T47D (cell line): ENCODE results near the gene RNASE4.
A peak's percentile ranks its signal among the peaks of the same experiment; 100 is the strongest.
"Not testable (repeated sequence)": the region's sequence is repeated elsewhere in the genome, so short reads cannot be mapped to it uniquely, and the experiment has no call there.

ENCODE experiments used
- DNase-seq, 2 experiments: peaks; one replicate each; pipeline versions ENCODE4 v3.0.0 to v3.0.0-alpha.2; 2011 to 2012; ENCODE audit warnings: low read depth in 1 of 2, low spot score in 1 of 2
- JUND ChIP-seq: IDR thresholded peaks from 2 replicates; pipeline ENCODE4 v1.6.1; 2012; ENCODE audit warnings: low read depth
- in situ Hi-C: cut with HindIII; loops from 2 replicates; pipeline ENCODE4 v1.10.0; 2016; ENCODE audit warnings: low sequenced_read_pairs, low pct_unique_long_range_greater_than_20kb

The RNASE4 gene

GRCh38 chr14:20719777-20720176, 35.4 kb downstream of the RNASE4 start:
- no peak for TF ChIP-seq JUND
- in situ Hi-C loops: no loop called here
- DNase-seq: peak in 1 of 2 experiments; percentile 11

DNA sequence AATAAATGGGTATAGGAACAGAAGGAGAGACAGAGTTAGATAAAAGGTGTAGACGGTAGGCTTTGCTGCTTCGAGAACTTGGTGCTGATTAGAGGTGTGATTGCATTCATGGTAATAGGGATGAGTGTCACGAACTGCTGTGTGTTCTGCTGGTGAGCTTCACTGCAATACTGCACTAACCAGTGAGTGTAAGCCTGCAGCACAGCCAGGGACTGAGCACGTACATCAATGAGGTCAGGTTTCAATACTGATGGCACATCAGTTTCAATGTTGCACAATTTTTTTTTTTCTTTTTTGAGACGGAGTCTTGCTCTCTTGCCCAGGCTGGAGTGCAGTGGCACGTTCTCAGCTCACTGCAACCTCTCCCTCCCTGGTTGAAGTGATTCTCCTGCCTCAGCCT, 36.4 kb downstream of the RNASE4 start:
- TF ChIP-seq JUND: no peak
- in situ Hi-C loops: no loop called here
- no peak for DNase-seq

DNA sequence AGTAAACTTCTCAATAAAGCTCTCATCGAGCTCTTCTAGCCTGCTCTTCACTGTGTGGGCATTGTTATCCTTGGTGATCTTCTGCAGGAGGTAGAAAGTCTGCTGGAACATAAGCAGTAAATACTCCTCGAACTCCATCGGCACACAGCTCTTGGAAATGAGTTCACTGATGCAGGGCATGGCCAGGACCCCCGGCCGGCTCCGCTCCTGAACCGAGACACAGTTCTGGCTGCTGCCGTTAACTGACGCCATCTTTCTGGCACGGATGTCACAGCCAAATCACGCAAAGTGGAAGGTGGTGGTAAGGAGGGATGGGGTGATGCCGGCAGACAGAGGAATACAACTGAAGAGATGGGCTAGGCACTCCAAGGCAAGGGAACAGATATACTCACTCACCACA, 37.7 kb downstream of the RNASE4 start:
- no peak for TF ChIP-seq JUND
- DNase-seq: no peak
- in situ Hi-C loops: no loop called here

- no peak for DNase-seq
- in situ Hi-C loops: no loop called here
- no peak for TF ChIP-seq JUND
Measured at GRCh38 chr14:20723488-20723887, 39.1 kb downstream of the RNASE4 start.

- DNase-seq, in situ Hi-C loops: not testable (repeated sequence)
Measured at GRCh38 chr14:20726121-20726520, 41.8 kb downstream of the RNASE4 start.

DNA sequence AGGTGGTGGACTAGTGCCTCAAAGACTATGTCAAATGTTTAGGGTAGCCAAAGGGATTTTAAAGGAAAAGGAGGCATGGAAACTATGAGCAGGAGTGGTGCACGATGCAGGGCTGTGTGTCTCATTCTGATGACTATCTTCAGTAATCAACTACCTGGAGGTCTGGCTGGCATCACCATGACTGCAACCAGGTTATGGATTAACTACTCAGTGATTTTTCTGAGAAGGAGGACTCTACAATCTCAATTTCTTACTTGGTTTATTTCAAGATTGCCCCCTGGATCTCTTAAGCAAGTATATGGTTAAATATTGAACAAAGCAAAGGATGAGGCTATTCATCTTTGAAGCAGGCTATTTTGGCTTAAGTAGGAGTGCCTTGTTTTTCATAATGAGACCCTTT, 42.2 kb downstream of the RNASE4 start:
- no peak for TF ChIP-seq JUND
- in situ Hi-C loops: no loop called here
- DNase-seq: no peak

DNA sequence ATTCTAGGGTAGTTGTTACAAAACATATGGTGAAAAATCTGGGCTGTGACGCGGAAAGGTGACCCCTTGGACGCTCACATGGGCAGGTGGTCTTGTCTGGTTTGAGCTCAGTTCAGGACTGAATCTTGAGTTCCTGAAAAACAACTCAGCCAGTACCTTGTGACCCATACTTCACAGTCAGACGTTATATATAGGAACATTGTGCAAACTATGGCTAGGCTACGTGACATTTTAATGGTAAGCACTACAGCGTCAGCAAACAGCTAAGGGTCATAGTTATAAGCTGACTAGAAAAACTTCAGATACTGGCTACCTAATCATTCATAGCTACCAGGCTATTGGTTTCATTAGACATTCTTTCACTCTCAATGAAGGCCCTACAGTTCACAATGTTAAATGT, 46.5 kb downstream of the RNASE4 start:
- in situ Hi-C loops: no loop called here
- no peak for TF ChIP-seq JUND
- DNase-seq: no peak

DNA sequence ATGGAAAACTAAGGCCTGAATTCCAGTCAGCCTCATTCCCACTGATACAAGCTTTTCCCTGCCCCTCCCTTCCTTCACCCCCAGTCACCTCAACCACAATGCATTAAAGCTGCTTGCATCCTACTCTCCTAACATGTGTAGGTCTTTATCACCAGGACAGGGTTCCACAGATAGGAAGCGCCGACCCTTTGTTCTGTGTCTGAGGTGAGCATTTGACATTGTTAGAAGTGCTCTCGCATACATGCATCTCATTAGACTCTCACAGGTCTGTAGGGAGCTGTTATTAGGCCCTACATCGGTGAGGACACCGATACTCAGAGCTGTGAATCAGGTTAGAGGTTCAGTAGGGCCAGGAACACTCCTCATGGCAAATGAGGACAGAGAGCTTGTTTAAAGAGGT, 48.1 kb downstream of the RNASE4 start:
- no peak for DNase-seq
- TF ChIP-seq JUND: no peak
- in situ Hi-C loops: no loop called here

DNA sequence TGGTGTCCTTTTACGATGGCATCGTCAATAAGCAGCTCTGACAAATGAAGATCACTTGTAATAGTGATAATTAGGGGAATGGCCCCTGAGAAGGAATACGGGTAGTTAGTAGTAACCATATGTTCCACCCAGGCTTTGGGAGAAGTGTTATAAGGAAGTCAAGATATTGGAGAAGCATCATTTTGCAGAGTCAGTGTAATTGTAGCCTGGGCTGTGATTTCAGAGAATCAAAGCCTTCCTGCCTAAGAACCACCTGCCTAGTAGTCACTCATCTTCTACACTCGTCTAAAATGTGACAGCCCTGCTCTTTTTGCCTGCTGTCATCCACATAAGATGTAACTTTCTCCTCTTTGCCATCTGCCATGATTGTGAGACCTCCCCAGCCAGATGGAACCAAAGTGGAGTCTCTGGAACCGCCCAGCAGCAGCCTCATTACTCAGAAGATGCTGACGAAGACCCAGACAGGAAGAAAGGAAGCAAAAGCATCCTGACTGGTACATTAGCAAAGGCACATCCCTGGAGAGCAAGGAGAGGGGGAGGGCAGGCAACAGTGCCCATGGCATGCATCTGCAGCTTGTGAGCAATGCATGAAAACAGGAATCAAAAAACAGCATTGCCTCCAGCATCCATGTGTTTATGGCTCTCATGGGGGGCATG, 48.7 kb downstream of the RNASE4 start:
- TF ChIP-seq JUND: no peak
- DNase-seq: no peak
- in situ Hi-C loops: no loop called here

DNA sequence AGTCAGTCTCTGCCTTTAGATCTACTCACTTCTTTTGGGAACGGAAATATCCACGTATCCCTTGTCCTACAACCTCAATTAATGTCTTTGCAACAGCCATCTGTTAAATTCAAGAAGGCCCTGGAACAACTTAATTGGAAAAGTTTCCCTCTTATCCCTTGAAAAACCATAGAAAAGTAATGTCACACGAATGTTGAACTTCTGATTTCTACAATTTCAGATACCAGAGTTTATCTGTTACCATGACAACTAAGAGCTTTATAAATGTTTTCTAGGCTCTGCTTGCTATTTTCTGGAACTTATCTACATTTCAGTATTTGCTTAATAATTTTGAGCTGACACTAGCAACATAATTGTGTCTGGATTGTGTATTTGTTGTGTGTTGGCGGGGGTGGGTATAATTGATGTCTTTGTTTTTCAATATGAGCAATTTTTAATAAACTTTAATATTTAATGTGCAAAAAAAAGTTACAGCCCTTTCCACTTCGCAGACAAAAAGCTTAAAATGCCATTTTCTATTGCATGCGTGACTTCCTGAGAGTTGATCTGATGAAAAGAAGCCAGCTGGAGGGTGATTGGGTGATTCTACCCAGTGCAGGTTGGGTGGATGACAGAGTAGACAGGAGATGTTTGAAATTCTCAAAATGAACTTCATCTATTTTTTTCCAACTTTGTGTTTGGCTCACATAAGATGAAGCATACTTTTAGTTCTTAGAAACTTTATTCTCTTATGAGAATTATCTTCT, 49.5 kb downstream of the RNASE4 start:
- in situ Hi-C loops: no loop called here
- DNase-seq: no peak
- no peak for TF ChIP-seq JUND

GRCh38 chr14:20734430-20734806, 50.1 kb downstream of the RNASE4 start:
- no peak for DNase-seq
- in situ Hi-C loops: no loop called here
- TF ChIP-seq JUND: no peak

- in situ Hi-C loops, DNase-seq: not testable (repeated sequence)
Measured at GRCh38 chr14:20738292-20738691, 53.9 kb downstream of the RNASE4 start.

DNA sequence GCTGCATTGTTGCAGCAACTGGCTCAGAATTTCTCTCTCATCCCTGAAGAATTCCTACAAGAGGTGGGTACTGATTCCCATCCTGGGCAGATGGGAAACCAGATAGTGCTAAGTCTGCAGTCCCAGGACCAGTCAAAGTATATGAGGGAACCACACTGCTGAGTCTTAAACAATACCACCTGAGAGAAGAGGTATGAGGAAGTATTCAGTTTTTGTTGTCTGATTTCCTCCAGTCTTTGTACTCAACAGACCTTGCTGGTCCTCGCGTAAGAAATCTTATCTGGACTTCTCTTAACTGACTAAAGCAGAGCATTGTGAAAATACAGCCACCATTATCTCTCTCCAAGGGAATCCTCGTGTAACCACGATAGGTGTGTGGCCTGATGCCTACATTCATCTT, 57.8 kb downstream of the RNASE4 start:
- in situ Hi-C loops: no loop called here
- TF ChIP-seq JUND: no peak
- DNase-seq: no peak

DNA sequence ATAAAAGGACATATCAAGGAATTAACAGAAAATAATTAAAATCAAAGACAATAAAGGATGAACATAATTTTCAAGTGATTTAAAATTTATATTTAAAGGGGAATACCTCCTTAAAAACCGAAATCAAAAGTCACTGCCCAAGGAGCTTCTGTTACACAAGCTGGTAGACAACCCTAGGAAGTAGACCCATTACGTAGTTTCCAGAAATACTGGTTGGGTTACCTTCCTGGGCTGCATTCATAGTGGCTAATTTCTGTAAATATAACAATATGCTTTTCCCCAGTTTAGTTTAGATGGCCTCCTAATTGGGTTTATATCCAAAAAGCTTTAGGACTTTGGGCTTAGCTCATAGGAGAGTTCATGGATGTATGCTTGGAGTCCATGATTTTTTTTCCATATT, 59.2 kb downstream of the RNASE4 start:
- TF ChIP-seq JUND: no peak
- DNase-seq: peak; percentile 14 to 80
- in situ Hi-C loops: no loop called here
